Measurements from ENCODE around the gene PROK1. TPM values are rescaled to one million over a fixed set of nuclear protein-coding genes. Genes with fewer than 3 reads are reported as not detected.

Gene PROK1
- total and polyA plus RNA-seq, 10 of the 15 experiments (the other 5 are each of a cell fraction or from before 2014, with no cell fraction given) = not detected

DNA sequence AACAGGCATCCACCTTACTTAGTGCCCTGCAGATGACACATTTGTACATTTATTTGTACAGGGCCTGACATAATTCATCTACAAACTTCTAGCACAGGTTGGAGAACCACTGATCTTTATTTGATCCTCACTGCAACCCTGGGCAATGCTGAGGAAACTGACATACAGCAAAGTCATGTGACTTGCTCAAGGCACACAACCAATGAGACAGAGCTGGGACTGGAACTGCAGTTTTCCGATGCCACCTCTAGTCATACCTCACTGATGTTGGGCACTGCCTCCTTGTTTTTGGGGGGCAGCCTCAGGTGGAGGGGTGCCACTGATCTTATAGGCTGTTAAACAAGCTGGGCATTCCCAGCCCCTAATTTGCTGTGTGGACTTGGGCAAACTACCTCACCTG is 3.4 kb downstream of the PROK1 start:
- TF ChIP-seq, protein P1, sequence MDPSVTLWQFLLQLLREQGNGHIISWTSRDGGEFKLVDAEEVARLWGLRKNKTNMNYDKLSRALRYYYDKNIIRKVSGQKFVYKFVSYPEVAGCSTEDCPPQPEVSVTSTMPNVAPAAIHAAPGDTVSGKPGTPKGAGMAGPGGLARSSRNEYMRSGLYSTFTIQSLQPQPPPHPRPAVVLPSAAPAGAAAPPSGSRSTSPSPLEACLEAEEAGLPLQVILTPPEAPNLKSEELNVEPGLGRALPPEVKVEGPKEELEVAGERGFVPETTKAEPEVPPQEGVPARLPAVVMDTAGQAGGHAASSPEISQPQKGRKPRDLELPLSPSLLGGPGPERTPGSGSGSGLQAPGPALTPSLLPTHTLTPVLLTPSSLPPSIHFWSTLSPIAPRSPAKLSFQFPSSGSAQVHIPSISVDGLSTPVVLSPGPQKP (IDR thresholded peaks at IDR 0.05; ENCODE audit: low read depth, low read length) = no peak
- TF ChIP-seq KAT2A (conservative IDR thresholded peaks at IDR 0.05; ENCODE audit: control insufficient read depth, low read depth, low read length) = no peak
- no peak for TF ChIP-seq SPI1 (IDR thresholded peaks at IDR 0.05; ENCODE audit: borderline replicate concordance, insufficient read depth, low read depth, low read length)
- no peak for TF ChIP-seq CHD1 (IDR thresholded peaks at IDR 0.05; ENCODE audit: low read depth, low read length)
- no peak for TF ChIP-seq IKZF1 (conservative IDR thresholded peaks at IDR 0.05)
- no peak for TF ChIP-seq ZSCAN29 (IDR thresholded peaks at IDR 0.05)
- no peak for DNase-seq (ENCODE audit: low read depth, low spot score)
- H4K20me1 ChIP-seq (ENCODE audit: control insufficient read depth, insufficient read depth) = no peaks in the 10 kb centered on the region
- ATAC-seq = 0 out of 3 replicates have a peak, but pooled peaks have one; percentile 20
- FAIRE-seq = no peak
- WGBS (ENCODE audit: insufficient coverage, insufficient replicate concordance, low lambda C conversion rate, missing lambda C conversion rate) = 50% methylated on average over 1 of the region's 1 CpG
- peaks cover 3 to 9% of the 10 kb centered on the region in 2 experiments; a peak in 3 of 4 replicates for H3K27me3 ChIP-seq (replicated peaks in 1 of 2; ENCODE audit: control insufficient read depth in 2 of 2, insufficient read depth in 2 of 2, low read length in 1 of 2)
- in situ Hi-C loops (cut with MboI) = no loop called here
- H2AFZ ChIP-seq (ENCODE audit: control insufficient read depth, low read depth, low read length) = no peak overlapping the region
- POLR2A ChIA-PET = no interaction called here
- CTCF ChIA-PET = interaction anchor here (0.5 to 3.9 kb wide), 8 partner anchors 14 to 252 kb away, joined by 3 to 20 read pairs (median 4); no protein-coding TSS in a partner anchor
- H3K4me2 ChIP-seq (ENCODE audit: control insufficient read depth, insufficient read depth) = no peak overlapping the region
- intact Hi-C loops (cut with micrococcal nuclease; ENCODE audit: unreplicated experiment) = no loop called here
- H3K36me3 ChIP-seq (ENCODE audit: control insufficient read depth in 2 of 2, insufficient read depth in 2 of 2, low read length in 1 of 2) = no peaks in the 10 kb centered on the region
- H3K4me1 ChIP-seq (ENCODE audit: control insufficient read depth, insufficient read depth, low read length) = no peaks in the 10 kb centered on the region
- SMC1A ChIA-PET (ENCODE audit: uncharacterized antibody, unreplicated experiment) = interaction anchor here (0.6 to 2.2 kb wide), 3 partner anchors 45 to 247 kb away, joined by 3 to 9 read pairs (median 5); no protein-coding TSS in a partner anchor
- no peak overlapping the region for H3K9ac ChIP-seq (ENCODE audit: control insufficient read depth, insufficient read depth, low read length)
- no TSS peak for BruUV-seq (replicated peaks)
- RAD21 ChIA-PET (ENCODE audit: unreplicated experiment) = interaction anchor here (1.0 to 2.4 kb wide), 3 partner anchors 41 to 246 kb away, joined by 3 to 9 read pairs (median 7); no protein-coding TSS in a partner anchor
- H3K79me2 ChIP-seq (ENCODE audit: control insufficient read depth, insufficient read depth, low read length) = no peaks in the 10 kb centered on the region
- H3K9me3 ChIP-seq (replicated peaks; ENCODE audit: control insufficient read depth, insufficient read depth, low read length) = no peaks in the 10 kb centered on the region
- no peak overlapping the region for H3K27ac ChIP-seq (ENCODE audit: control insufficient read depth, insufficient read depth)
- H3K4me3 ChIP-seq = no peak overlapping the region
